NCI-H146 treated with DMSO at 0.1 percent for 48 hours (cell line): ENCODE measurements around the gene SMPD4.
"Not testable (repeated sequence)": the region's sequence is repeated elsewhere in the genome, so short reads cannot be mapped to it uniquely, and the experiment has no call there.

Experiments
- DNase-seq: peaks from one replicate; lab custom pipeline; 2025; ENCODE audit not compliant: unreplicated experiment; lab: John Stamatoyannopoulos, UW

Gene SMPD4

GRCh38 chr2:130141002-130141401, 40.4 kb downstream of the SMPD4 start:
- not testable (repeated sequence) for DNase-seq

DNA sequence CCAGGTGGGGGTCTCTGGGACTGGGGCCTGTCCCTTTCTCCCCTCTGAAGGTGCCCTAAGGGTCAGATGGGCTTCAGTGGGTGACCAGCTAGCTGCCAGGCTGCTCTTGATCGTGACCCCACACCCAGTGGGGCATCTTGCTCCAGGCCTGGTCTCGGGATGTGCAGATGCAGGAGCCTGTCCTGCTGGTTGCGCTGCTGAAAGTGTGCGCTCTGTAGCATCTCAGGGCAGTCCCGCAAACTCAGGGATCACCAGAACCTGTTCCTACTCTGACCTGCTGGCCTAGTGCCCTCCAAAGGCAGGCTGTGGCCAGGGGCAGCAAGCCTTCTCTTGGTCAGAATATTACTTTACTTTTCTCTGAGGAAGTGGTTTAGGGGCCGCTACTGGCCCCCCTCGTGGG, 40.9 kb downstream of the SMPD4 start:
- not testable (repeated sequence) for DNase-seq

GRCh38 chr2:130139331-130140280, 41.8 kb downstream of the SMPD4 start:
- DNase-seq = not testable (repeated sequence)

- not testable (repeated sequence) for DNase-seq
These were observed 42.6 kb downstream of the SMPD4 start for GRCh38 chr2:130138841-130139251.

DNA sequence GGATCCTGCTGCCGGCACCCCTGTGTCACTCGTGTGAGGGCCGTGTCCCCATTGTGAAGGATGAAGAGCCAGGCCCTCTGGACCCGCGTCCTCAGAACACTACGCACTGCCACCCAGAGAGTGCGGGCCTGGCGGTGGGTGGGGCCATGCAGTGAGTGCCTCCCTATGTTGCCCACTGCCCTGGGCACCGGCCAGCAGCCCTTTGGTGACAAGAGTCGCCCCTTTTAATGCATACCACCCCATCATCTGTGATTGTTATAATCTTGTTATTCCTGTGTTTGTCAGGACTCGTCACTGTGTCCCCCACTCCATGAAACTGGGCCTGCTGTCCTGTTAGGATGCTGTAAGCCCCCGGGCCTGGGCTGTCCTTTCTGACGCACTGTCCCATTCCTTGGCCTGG, 43.1 kb downstream of the SMPD4 start:
- not testable (repeated sequence) for DNase-seq

DNA sequence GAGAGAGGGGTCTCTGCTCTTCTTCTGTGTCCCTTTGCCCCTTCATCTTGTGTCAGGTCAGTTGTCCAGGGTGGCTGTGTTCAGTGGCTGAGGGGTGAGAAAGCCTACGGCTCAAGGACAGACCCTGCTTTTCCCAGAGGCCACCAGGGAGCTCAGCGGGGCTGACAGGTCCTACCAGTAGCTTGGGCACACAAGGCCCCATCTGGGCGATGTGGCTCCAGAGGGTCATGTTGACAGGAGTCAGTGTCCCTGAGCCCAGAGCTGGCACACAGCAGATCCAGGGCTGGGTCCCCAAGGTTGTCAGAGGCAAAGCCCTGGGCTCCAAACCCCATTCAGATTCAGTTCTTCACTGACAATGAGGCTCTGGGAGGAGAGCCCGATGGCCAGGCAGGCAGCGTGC, 44.3 kb downstream of the SMPD4 start:
- DNase-seq = not testable (repeated sequence)

GRCh38 chr2:130136546-130136945, 44.9 kb downstream of the SMPD4 start:
- DNase-seq = not testable (repeated sequence)

- DNase-seq = no peak
These were observed 45.5 kb downstream of the SMPD4 start for GRCh38 chr2:130135692-130136541.

GRCh38 chr2:130129120-130129829, 52.1 kb downstream of the SMPD4 start, which contains the start of gene POTEF:
Gene POTEF (minus strand): TSS chr2:130129222. CDS start chr2:130120515, 8,707 bp downstream.
- DNase-seq = peak; percentile 51

GRCh38 chr2:130128464-130128863, 52.9 kb downstream of the SMPD4 start:
- DNase-seq = not testable (repeated sequence)

- not testable (repeated sequence) for DNase-seq
These were observed 53.7 kb downstream of the SMPD4 start for GRCh38 chr2:130127726-130128125.

GRCh38 chr2:130120924-130121323, 60.5 kb downstream of the SMPD4 start:
- not testable (repeated sequence) for DNase-seq

DNA sequence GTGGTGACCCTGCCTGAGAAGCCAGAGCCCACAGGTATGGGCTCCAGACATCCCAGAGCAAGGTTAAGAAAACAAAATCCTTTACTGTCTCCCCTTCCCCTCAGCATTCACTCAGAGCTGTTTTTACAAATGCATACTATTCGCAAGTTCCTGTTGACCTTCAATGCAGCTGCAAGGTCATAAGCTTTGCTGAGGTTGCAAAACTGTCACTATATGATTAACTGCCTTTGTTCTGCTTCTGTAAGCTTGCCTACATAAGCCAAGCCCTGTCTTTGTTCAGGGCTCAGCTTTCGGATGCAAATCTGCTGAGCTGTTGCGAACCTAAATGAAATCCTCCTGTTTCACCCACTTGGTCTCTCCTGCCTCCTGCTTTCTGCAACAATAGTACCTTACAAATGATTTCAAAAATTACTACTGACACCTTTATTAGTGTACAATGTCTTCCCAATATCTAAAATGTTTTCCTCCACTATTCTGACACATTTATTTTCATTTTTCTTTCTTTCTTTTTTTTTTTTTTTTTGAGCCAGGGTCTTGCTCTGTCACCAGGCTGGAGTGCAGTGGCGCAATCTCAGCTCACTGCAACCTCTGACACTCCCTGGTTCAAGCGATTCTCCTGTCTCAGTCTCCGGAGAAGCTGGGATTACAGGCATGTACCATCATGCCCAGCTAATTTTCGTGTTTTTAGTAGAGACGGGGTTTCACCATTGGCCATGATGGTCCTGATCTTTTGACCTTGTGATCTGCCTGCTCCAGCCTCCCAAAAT, 78.6 kb downstream of the SMPD4 start:
- DNase-seq = not testable (repeated sequence)
